Esophagus muscularis mucosa (tissue), 4 donors: Measurements from ENCODE around the gene HSPG2. TPM values are rescaled to one million over a fixed set of nuclear protein-coding genes. Genes with fewer than 3 reads are reported as not detected.

Experiments
- DNase-seq: peaks from one replicate; pipeline ENCODE4 v3.0.0-alpha.2; 2017; ENCODE audit errors: extremely low spot score
- H3K27ac ChIP-seq, 4 donors: fragments of 200-600 bp; sonication (generic); replicated peaks in 1 of 4; 1 replicate in 3 of 4; 2 replicates in 1 of 4; pipeline ENCODE4 v1.5.1; 2016 to 2019; ENCODE audit warnings: mild to moderate bottlenecking in 1 of 4
- H3K27me3 ChIP-seq, 4 donors: fragments of 200-600 bp; sonication (generic); one replicate each; pipeline versions ENCODE4 v1.5.1 to v1.6.0; 2016 to 2019
- H3K36me3 ChIP-seq, 4 donors: fragments of 200-600 bp; sonication (generic); one replicate each; pipeline ENCODE4 v1.5.1; 2016 to 2019
- H3K4me1 ChIP-seq, 4 donors: fragments of 200-600 bp; sonication (generic); one replicate each; pipeline ENCODE4 v1.5.1; 2016 to 2019
- H3K4me3 ChIP-seq, 4 donors: fragments of 200-600 bp; sonication (generic); 1 replicate in 2 of 4; 2 replicates in 2 of 4; pipeline ENCODE4 v1.5.1; 2016 to 2019; ENCODE audit warnings: mild to moderate bottlenecking in 4 of 4, moderate library complexity in 1 of 4
- H3K9me3 ChIP-seq, 4 donors: fragments of 200-600 bp; sonication (generic); 1 replicate in 3 of 4; 2 replicates in 1 of 4; pipeline ENCODE4 v1.5.1; 2016 to 2019
- CTCF ChIP-seq, 3 experiments: fragments of 200-600 bp in 2 of 3; fragments of 450-650 bp in 1 of 3; sonication (generic) in 2 of 3; IDR thresholded peaks; one replicate each; pipeline ENCODE4 v1.5.1; 2017 to 2019; ENCODE audit warnings: antibody characterized with exemption in 3 of 3, mild to moderate bottlenecking in 2 of 3, moderate library complexity in 1 of 3
- EP300 ChIP-seq: sonication (generic); formaldehyde crosslinking; IDR thresholded peaks from one replicate; pipeline ENCODE4 v1.6.1; 2017; ENCODE audit warnings: antibody characterized with exemption
- POLR2A ChIP-seq: fragments of 450-650 bp; IDR thresholded peaks from one replicate; pipeline ENCODE4 v1.6.1; 2017; ENCODE audit warnings: antibody characterized with exemption, moderate library complexity, mild to moderate bottlenecking, low read depth
- POLR2AphosphoS5 ChIP-seq, 2 donors: sonication (generic); formaldehyde crosslinking; IDR thresholded peaks; one replicate each; pipeline ENCODE4 v1.6.1; 2017; ENCODE audit warnings: antibody characterized with exemption in 2 of 2
- WGBS: methylation state at CpG from one replicate; pipeline ENCODE4 v1.1.5; 2018; 5-methylcytosine and 5-hydroxymethylcytosine counted together
- intact Hi-C: fragments of 100-400 bp; cut with DNase I; formaldehyde crosslinking; loops from one replicate; pipeline ENCODE4 v1.15.1; 2023
- total RNA-seq, 4 donors: library from RNA; depleted of rRNA; stranded (reverse); fragments of >200 nt; gene quantifications; one replicate each; pipeline versions ENCODE4 v1.1.0 to v1.2.1, GENCODE V29; 2016

Gene HSPG2
- total RNA-seq, 4 donors from 2014 or later, result 414 to 1,199 (median 595) TPM

- 90% methylated on average over 6 of the region's 15 CpGs for WGBS
- Histone ChIP-seq H3K27me3 (no peaks in the 10 kb centered on the region), H3K9me3 (no peaks in the 10 kb centered on the region), H3K36me3 (peaks cover 96 to 100% (median 100%) of the 10 kb centered on the region in 4 donors), H3K4me1 (no peaks in the 10 kb centered on the region), H3K27ac (peak overlapping the region in 1 of 4 donors; percentile 14), H3K4me3 (no peak overlapping the region)
- no peak for DNase-seq
- TF ChIP-seq EP300, result no peak
- TF ChIP-seq POLR2AphosphoS5 (IDR thresholded peaks at IDR 0.05), result peak in 1 of 2 donors; percentile 11
- TF ChIP-seq POLR2A, result no peak
- no peak for TF ChIP-seq CTCF (IDR thresholded peaks at IDR 0.05)
- intact Hi-C loops, result no loop called here
Measured at GRCh38 chr1:21842606-21843162, 94.4 kb downstream of the HSPG2 start.

GRCh38 chr1:21841852-21842466, 95.2 kb downstream of the HSPG2 start:
- H3K9me3 ChIP-seq, result no peaks in the 10 kb centered on the region
- no peak for DNase-seq
- no peaks in the 10 kb centered on the region for H3K4me1 ChIP-seq
- no peak overlapping the region for H3K27ac ChIP-seq
- H3K4me3 ChIP-seq, result no peak overlapping the region
- intact Hi-C loops, result no loop called here
- 92% methylated on average over 15 of the region's 21 CpGs for WGBS
- no peaks in the 10 kb centered on the region for H3K27me3 ChIP-seq
- peaks cover 96 to 100% (median 100%) of the 10 kb centered on the region in 4 donors for H3K36me3 ChIP-seq
- no peak for TF ChIP-seq CTCF (IDR thresholded peaks at IDR 0.05)
- TF ChIP-seq POLR2A, result no peak
- no peak for TF ChIP-seq EP300
- no peak for TF ChIP-seq POLR2AphosphoS5 (IDR thresholded peaks at IDR 0.05)

- H3K9me3 ChIP-seq, result no peaks in the 10 kb centered on the region
- H3K36me3 ChIP-seq, result peaks cover 96 to 100% (median 100%) of the 10 kb centered on the region in 4 donors
- H3K4me1 ChIP-seq, result peaks cover 0 to 2% (median 0%) of the 10 kb centered on the region in 4 donors
- H3K27ac ChIP-seq, result no peak overlapping the region
- TF ChIP-seq CTCF (IDR thresholded peaks at IDR 0.05) (no peak), POLR2A (no peak), POLR2AphosphoS5 (IDR thresholded peaks at IDR 0.05) (no peak), EP300 (no peak)
- H3K27me3 ChIP-seq, result no peaks in the 10 kb centered on the region
- intact Hi-C loops, result no loop called here
- no peak for DNase-seq
- WGBS, result 90% methylated on average over 13 of the region's 13 CpGs
- no peak overlapping the region for H3K4me3 ChIP-seq
Measured at GRCh38 chr1:21840981-21841380, 96.1 kb downstream of the HSPG2 start.

GRCh38 chr1:21839337-21840037, 97.6 kb downstream of the HSPG2 start:
- no peak for DNase-seq
- Histone ChIP-seq H3K27ac (no peak overlapping the region), H3K36me3 (peaks cover 98 to 100% (median 100%) of the 10 kb centered on the region in 4 donors), H3K4me1 (peaks cover 0 to 2% (median 0%) of the 10 kb centered on the region in 4 donors), H3K27me3 (no peaks in the 10 kb centered on the region), H3K9me3 (peaks cover 0 to 3% (median 0%) of the 10 kb centered on the region in 4 donors), H3K4me3 (no peak overlapping the region)
- intact Hi-C loops, result no loop called here
- 89% methylated on average over 16 of the region's 19 CpGs for WGBS
- TF ChIP-seq EP300, result no peak
- no peak for TF ChIP-seq CTCF (IDR thresholded peaks at IDR 0.05)
- TF ChIP-seq POLR2AphosphoS5 (IDR thresholded peaks at IDR 0.05), result no peak
- no peak for TF ChIP-seq POLR2A
